AG04449 (cell line): ENCODE results near the gene WDR76.

Experiments used
- CTCF ChIA-PET: fragments of 350-600 bp; formaldehyde crosslinking; extraction: SDS; loops from one replicate; lab custom pipeline; 2021; ENCODE audit warnings: antibody characterized with exemption; lab: Yijun Ruan, JAX
- POLR2A ChIA-PET: fragments of 400-600, 350-600 bp; formaldehyde crosslinking; extraction: SDS; loops from one replicate; lab custom pipeline; 2020; ENCODE audit warnings: antibody characterized with exemption, inconsistent platforms; lab: Yijun Ruan, JAX
- DNase-seq: peaks from one replicate; pipeline ENCODE4 v3.0.0-alpha.2; 2010; ENCODE audit warnings: low read depth, low spot score
- H3K4me3 ChIP-seq: 2 replicates; pipeline ENCODE4 v1.5.1; 2011; ENCODE audit warnings: low read depth, mild to moderate bottlenecking, control low read depth, low read length
- CTCF ChIP-seq: IDR thresholded peaks from one replicate; pipeline ENCODE4 v1.5.1; 2011; ENCODE audit warnings: mild to moderate bottlenecking, moderate library complexity, low read length, control low read depth, inconsistent platforms; ENCODE audit not compliant: insufficient read depth; ENCODE audit errors: missing control alignments

WDR76 gene

DNA sequence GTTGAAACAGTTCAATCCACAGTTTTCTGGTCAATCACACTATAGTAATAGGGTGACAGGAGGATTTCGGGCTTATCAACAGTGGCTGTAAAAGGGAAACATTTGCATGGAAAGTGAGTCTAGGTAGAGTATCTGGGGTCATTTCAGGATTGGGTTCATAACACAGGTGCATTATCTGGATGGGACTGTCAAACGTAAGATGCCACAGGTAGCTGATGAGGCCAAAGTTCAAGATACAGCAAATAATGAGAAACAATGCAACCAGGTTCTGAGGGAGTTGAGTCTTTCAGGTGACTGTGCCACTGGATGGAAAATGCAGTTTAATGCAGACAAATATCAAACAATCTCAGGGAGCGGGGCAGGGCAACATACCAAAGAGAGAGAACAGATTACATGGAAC, 62.2 kb downstream of the WDR76 start:
- no peak overlapping the region for H3K4me3 ChIP-seq
- ChIA-PET CTCF (interaction anchor here (0.8 to 12.7 kb wide), 4 partner anchors 10 to 177 kb away, joined by 3 to 84 read pairs (median 3); no protein-coding TSS in a partner anchor), POLR2A (no interaction called here)
- no peak for DNase-seq
- TF ChIP-seq CTCF, result no peak

DNA sequence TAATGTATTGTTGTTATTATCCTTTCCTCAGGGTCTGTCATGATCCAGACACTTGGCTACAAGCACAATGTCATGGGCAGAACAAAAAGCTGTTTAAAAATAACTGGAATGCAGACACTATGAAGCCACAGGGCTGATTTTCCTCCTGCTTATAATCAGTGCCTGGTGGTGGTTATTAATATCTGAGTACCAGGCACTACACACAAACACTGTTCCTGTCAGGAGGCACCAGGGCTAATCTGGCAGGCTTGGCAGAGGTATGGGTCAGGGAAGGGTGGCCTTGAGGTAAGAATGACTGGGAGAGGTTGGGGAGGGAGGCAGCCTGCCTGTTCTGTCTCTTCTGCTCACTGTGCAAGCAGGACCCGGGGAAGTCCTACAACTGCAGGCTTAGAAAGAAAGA, 67.2 kb downstream of the WDR76 start:
- CTCF ChIA-PET, result interaction anchor here (1.5 to 2.3 kb wide), 4 partner anchors 10 to 325 kb away, joined by 5 to 11 read pairs (median 8); no protein-coding TSS in a partner anchor
- POLR2A ChIA-PET, result no interaction called here
- no peak overlapping the region for H3K4me3 ChIP-seq
- TF ChIP-seq CTCF, result no peak
- no peak for DNase-seq

DNA sequence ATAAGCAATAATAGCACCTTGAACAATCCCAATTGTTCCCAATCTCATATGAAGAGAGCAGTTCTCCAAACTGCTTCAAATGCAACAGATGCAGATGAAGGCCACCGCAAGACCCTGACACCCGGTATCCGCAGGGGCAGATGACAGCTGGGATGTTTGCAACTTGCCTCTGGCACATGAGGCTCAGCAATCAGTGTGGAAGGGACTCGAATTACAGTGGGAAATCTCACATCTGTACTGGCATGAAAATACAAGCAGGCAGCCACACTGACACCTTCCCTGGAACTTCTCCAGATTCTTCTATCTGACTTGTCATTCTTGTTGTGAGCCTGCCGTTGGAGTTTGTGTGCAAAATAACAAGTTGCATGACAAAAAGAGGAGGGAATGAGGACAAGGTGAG, 68.8 kb downstream of the WDR76 start:
- H3K4me3 ChIP-seq, result no peak overlapping the region
- CTCF ChIA-PET, result interaction anchor here (0.8 to 2.3 kb wide), 6 partner anchors 9 to 516 kb away, joined by 3 to 9 read pairs (median 4); no protein-coding TSS in a partner anchor
- POLR2A ChIA-PET, result no interaction called here
- TF ChIP-seq CTCF, result no peak
- DNase-seq, result no peak

DNA sequence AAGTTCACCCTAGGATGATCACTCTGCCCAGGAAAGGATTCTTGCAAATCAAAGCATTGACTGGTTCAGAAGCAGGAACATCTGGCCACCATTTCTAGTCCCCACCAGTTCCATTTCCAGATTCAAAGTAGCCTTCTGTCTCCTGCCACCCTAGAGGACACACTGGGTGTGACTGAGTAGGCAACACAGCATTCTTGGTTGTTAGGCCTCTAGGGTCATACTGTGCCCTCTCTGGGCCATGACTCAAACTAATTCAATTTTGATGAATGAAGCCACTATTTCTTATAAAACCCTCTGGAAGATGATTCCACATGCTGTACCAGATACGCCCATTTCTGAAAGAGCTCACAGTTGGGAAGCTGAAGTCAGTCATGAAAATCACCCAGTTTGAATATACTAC, 69.7 kb downstream of the WDR76 start:
- H3K4me3 ChIP-seq, result no peak overlapping the region
- CTCF ChIA-PET, result interaction anchor here (1.2 to 1.9 kb wide), 4 partner anchors 8 to 173 kb away, joined by 3 to 9 read pairs (median 4); no protein-coding TSS in a partner anchor
- POLR2A ChIA-PET, result no interaction called here
- no peak for DNase-seq
- no peak for TF ChIP-seq CTCF

DNA sequence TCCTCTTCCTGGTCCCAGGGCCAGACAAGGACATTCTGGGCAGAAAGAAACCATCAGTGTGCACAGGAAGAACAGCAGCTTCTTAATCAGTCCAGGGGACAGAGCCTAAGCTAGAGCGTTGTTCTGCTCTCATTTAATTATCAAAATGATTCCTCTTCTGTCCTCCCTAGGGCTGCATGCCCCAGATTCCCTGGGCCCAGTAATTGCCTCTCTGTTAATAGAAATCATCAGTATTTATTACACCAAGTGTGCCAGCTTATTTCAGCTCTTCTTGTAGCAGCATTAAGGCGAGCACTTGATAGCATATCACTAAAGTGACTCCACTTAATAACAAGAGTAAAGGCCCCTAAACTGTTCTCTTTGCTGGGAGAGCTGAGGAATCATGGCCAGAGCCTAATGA, 72.1 kb downstream of the WDR76 start:
- no peak for TF ChIP-seq CTCF
- ChIA-PET CTCF (interaction anchor here (0.9 kb wide), 1 partner anchor 167 kb away, joined by 4 read pairs; no protein-coding TSS in a partner anchor), POLR2A (no interaction called here)
- no peak overlapping the region for H3K4me3 ChIP-seq
- DNase-seq, result no peak

DNA sequence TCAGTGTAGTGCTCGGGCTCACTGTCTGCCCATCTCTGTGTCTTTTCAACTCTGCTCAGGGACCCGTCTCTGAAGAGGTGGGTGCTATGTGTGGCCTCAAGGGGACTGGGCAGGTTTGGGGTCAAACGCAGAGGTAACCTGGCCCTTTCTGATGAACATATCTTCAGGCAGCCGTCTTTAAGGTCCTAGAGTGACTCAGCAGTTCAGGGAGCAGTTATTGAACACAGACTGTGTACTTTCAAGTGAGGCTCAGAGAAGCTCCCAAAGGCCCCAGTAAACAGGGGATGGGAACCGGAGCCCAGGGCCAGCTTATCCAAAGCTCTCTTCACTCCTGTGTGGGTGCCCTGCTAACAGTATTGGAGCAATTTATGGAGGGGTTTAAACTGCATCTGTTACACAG, 73.1 kb downstream of the WDR76 start:
- TF ChIP-seq CTCF, result no peak
- ChIA-PET POLR2A (no interaction called here), CTCF (interaction anchor here (1.1 to 6.5 kb wide), 3 partner anchors 15 to 317 kb away, joined by 3 to 160 read pairs (median 84); no protein-coding TSS in a partner anchor)
- DNase-seq, result no peak
- no peak overlapping the region for H3K4me3 ChIP-seq
